Naive B cell (primary cell): ENCODE data around the gene ADRA1B. TPM values are rescaled to one million over a fixed set of nuclear protein-coding genes. Genes with fewer than 3 reads are reported as not detected.
"Not testable (repeated sequence)": the region's sequence is repeated elsewhere in the genome, so short reads cannot be mapped to it uniquely, and the experiment has no call there.

Source experiments
- ATAC-seq, 2 donors: fragments of 150-1000 bp; cut with Tn5 transposase; 2 replicates each; pipeline ENCODE4 v1.10.0; 2021; ENCODE audit warnings: low read depth in 2 of 2, mild to moderate bottlenecking in 2 of 2, moderate library complexity in 2 of 2
- DNase-seq: peaks from one replicate; pipeline ENCODE4 v3.0.0; 2022
- H3K27ac Mint-ChIP-seq, 6 donors: one replicate each; pipeline ENCODE4 v1.8.0; 2020 to 2022; ENCODE audit warnings: mild to moderate bottlenecking in 6 of 6, mixed read lengths in 6 of 6, moderate library complexity in 5 of 6, inconsistent platforms in 2 of 6
- H3K27me3 Mint-ChIP-seq, 3 donors: one replicate each; pipeline ENCODE4 v1.8.0; 2021 to 2022; ENCODE audit warnings: mixed read lengths in 3 of 3, mild to moderate bottlenecking in 1 of 3
- H3K36me3 Mint-ChIP-seq, 2 donors: one replicate each; pipeline ENCODE4 v1.8.0; 2020 to 2022; ENCODE audit warnings: mixed read lengths in 2 of 2, inconsistent platforms in 1 of 2, mild to moderate bottlenecking in 1 of 2
- H3K4me1 Mint-ChIP-seq, 3 donors: one replicate each; pipeline ENCODE4 v1.8.0; 2020 to 2022; ENCODE audit warnings: mixed read lengths in 3 of 3, inconsistent platforms in 1 of 3, mild to moderate bottlenecking in 1 of 3, moderate library complexity in 1 of 3
- H3K4me3 Mint-ChIP-seq, 8 donors: one replicate each; pipeline ENCODE4 v1.8.0; 2020 to 2022; ENCODE audit warnings: mild to moderate bottlenecking in 8 of 8, mixed read lengths in 8 of 8, moderate library complexity in 8 of 8, inconsistent platforms in 2 of 8
- H3K9me3 Mint-ChIP-seq, 7 donors: one replicate each; pipeline ENCODE4 v1.8.0; 2020 to 2022; ENCODE audit warnings: mixed read lengths in 7 of 7, mild to moderate bottlenecking in 5 of 7, inconsistent platforms in 2 of 7, moderate library complexity in 1 of 7
- polyA plus RNA-seq, 6 donors: library from polyadenylated mRNA; unstranded; fragments of 300-500 nt; fragmentation: Illumina TruSeq; gene quantifications; one replicate each; pipeline ENCODE4 v1.2.3, GENCODE V29; 2021; ENCODE audit warnings: low read depth in 6 of 6

The ADRA1B gene
- polyA plus RNA-seq, 6 donors from 2014 or later: not detected

DNA sequence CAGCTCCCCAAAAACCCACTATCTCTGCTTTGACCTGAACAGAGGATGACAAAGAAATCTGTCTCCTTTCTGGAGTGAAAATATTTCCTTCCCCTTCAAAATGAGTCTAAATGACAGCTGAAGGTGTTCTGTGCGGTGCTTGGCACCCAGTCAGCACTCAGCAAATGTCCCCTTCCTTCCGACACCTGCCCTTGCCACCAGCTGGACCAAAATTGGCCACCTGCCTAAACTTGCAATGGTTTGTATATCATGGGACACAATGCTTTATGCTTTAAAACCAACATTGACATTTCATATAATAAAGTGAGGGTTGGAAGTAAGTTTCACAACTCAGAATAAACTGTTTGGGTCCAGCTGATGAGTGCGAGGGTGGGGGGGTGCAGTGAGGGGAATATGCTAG is 85.2 kb downstream of the ADRA1B start:
- peaks cover 0 to 5% of the 10 kb centered on the region in 2 donors for H3K36me3 Mint-ChIP-seq
- ATAC-seq (no peak), DNase-seq (no peak)
- no peaks in the 10 kb centered on the region for H3K4me1 Mint-ChIP-seq
- no peaks in the 10 kb centered on the region for H3K9me3 Mint-ChIP-seq
- H3K27ac Mint-ChIP-seq: no peak overlapping the region
- peaks cover 31 to 44% (median 32%) of the 10 kb centered on the region in 3 donors for H3K27me3 Mint-ChIP-seq
- no peak overlapping the region for H3K4me3 Mint-ChIP-seq

DNA sequence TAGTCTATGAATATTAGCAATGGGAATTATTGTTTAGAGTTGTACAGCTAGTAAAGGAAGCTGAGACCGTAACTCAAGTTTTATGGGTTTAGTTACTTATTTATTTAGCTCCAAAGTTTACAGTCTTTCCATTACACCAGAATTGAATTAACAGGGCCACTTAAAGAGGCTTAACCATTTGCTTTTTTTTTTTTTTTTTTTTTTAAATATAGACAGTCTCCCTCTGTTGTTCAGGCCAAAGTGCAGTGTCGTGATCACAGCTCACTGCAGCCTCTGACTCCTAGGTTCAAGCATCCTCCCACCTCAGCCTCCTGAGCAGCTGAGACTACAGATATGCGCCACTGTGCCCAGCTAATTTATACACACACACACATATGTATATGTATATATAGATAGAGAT is 91.2 kb downstream of the ADRA1B start:
- Mint-ChIP-seq H3K27ac (peak overlapping the region in 1 of 6 donors; percentile 54), H3K4me3 (peak overlapping the region in 2 of 8 donors; percentile 51 to 96), H3K4me1 (peaks cover 20 to 30% (median 26%) of the 10 kb centered on the region in 3 donors), H3K9me3 (no peaks in the 10 kb centered on the region), H3K27me3 (peaks cover 7 to 13% (median 9%) of the 10 kb centered on the region in 3 donors), H3K36me3 (peaks cover under 1 to 8% of the 10 kb centered on the region in 2 donors)
- ATAC-seq (no peak), DNase-seq (no peak)

DNA sequence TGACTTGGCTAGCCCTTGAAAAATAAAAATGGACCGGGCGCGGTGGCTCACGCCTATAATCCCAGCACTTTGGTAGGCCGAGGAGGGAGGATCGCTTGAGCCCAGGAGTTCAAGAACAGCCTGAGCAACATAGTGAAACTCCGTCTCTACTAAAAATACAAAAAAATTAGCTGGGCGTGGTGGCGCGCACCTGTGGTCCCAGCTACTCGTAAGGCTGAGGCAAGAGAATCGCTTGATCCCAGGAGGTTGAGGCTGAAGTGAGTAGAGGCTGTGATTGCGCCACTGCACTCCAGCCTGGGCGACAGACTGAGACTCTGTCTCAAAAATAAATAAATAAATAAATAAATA is 92.2 kb downstream of the ADRA1B start:
- H3K36me3 Mint-ChIP-seq, H3K27me3 Mint-ChIP-seq, H3K9me3 Mint-ChIP-seq, ATAC-seq, DNase-seq: not testable (repeated sequence)
- H3K4me1 Mint-ChIP-seq: peaks cover 20 to 30% (median 26%) of the 10 kb centered on the region in 3 donors
- H3K27ac Mint-ChIP-seq: peak overlapping the region in 5 of 6 donors; percentile 54 to 96 (median 68)
- peak overlapping the region; percentile 22 to 96 (median 50) for H3K4me3 Mint-ChIP-seq

DNA sequence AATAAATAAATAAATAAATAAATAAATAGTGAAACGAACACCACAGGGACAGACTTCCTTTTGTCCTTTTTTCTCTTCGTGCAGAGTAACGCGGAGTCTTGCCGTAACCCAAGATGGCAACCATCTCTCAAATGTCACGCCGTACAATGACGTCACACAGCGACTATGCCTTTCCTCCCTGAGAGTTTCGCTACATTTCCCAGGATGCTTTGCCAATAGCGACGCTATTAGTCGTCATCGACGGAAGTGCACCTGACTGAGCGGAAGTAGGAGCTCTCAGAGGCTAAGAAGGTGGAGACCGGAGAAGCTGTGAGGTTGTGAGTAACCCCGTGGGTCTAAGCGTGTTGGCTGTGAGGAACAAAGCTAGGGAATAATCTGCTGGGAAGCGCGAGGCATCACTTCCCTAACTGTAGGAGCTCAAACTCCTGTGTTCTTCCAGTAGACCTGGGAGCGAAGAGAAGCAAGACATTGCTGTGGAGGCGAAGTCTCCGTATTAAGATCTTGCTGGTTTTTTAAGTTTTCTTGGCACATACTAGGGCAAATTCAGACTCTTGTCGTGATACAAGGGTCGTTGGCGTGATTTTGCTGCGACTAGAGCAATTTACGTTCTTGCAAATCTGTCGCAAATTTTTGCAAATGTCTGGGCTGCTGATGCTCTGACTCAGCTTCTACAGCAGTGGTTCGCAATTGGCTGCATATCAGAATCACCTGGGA is 92.8 kb downstream of the ADRA1B start, which contains the start of gene TTC1:
TSS of gene TTC1 (plus strand) at position 263 of the 714 bp plus-strand sequence. CDS start 1,390 bp downstream, outside the sequence.
- peaks cover 0 to 5% (median 0%) of the 10 kb centered on the region in 3 donors for H3K27me3 Mint-ChIP-seq
- peak; percentile 99 for ATAC-seq

DNA sequence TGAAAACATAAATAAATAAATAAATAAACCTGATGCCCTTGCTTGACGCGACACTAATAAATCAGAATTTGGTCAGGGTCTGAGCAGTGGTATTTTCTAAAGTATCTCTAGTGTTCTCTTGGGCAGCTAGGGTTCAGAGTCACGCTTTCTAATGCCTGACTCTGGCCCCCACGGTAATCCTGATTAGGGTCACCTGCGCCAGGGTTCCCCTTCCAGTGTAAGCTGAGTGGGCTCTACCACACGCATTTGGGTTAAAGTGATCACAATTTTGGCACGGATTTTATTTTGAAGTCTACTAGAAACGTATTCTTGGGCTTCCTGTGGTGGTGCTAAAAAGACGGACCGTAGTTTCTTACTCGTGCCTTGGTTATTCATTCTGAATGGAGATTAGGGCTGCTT is 93.3 kb downstream of the ADRA1B start:
- Mint-ChIP-seq H3K27me3 (peaks cover 0 to 5% (median 0%) of the 10 kb centered on the region in 3 donors), H3K36me3 (peaks cover 0 to 8% of the 10 kb centered on the region in 2 donors), H3K4me1 (peaks cover 20 to 30% (median 26%) of the 10 kb centered on the region in 3 donors), H3K4me3 (peak overlapping the region; percentile 93 to 100 (median 96)), H3K27ac (peak overlapping the region; percentile 96 to 99 (median 99)), H3K9me3 (no peaks in the 10 kb centered on the region)
- ATAC-seq (no peak), DNase-seq (no peak)

More for the DNA sequence above, 92.8 kb downstream of the ADRA1B start, which contains the start of gene TTC1:
- Mint-ChIP-seq H3K36me3 (peaks cover 0 to 8% of the 10 kb centered on the region in 2 donors), H3K9me3 (no peaks in the 10 kb centered on the region), H3K4me3 (peak within 1 kb of the TSS; percentile 93 to 100 (median 96)), H3K27ac (peak within 1 kb of the TSS; percentile 96 to 99 (median 99)), H3K4me1 (peaks cover 20 to 30% (median 26%) of the 10 kb centered on the region in 3 donors)
- DNase-seq: peak; percentile 89

DNA sequence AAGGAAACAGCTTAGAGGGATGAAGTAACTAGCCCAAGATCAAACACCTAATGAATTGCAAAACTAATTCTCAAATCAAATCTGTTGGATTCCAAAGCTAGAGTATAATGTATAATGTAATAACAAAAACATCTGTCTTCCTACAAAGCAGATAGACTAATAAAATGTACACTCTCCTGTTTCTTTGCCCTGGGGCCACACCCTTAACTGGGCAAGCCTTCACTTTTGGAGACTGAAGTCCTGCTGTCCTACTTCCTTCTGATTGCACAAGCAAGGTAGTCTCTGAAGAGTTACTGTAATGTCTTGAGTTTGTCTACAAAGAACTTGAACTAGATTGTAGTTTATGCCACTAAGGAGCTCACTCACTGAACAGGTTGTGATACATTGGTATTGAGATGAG is 95.2 kb downstream of the ADRA1B start:
- Mint-ChIP-seq H3K9me3 (no peaks in the 10 kb centered on the region), H3K4me3 (peak overlapping the region in 4 of 8 donors; percentile 64 to 96 (median 82)), H3K27me3 (peaks cover 0 to 4% (median 0%) of the 10 kb centered on the region in 3 donors), H3K27ac (peak overlapping the region in 3 of 6 donors; percentile 7 to 41 (median 8)), H3K4me1 (peaks cover 20 to 34% (median 26%) of the 10 kb centered on the region in 3 donors), H3K36me3 (peaks cover 0 to 8% of the 10 kb centered on the region in 2 donors)
- DNase-seq: no peak
- ATAC-seq: no peak

DNA sequence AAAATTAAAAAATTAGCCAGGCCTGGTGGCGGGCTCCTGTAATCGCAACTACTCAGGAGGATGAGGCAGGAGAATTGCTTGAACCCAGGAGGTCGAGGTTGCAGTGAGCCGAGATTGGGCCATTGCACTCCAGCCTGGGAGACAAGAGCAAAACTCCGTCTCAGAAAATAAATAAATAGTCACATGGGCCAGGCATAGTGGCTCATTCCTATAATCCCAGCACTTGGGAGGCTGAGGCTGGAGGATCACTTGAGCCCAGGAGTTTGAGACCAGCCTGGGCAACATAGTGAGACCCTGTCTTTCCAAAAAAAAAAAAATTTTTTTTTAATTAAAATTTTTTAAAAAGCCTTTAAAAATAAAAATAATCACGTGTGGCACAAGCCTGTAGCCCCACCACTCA is 97.9 kb downstream of the ADRA1B start:
- not testable (repeated sequence) for H3K27ac Mint-ChIP-seq, DNase-seq, H3K36me3 Mint-ChIP-seq, H3K27me3 Mint-ChIP-seq, H3K9me3 Mint-ChIP-seq, H3K4me3 Mint-ChIP-seq, ATAC-seq
- peaks cover 14 to 29% (median 21%) of the 10 kb centered on the region in 3 donors for H3K4me1 Mint-ChIP-seq

DNA sequence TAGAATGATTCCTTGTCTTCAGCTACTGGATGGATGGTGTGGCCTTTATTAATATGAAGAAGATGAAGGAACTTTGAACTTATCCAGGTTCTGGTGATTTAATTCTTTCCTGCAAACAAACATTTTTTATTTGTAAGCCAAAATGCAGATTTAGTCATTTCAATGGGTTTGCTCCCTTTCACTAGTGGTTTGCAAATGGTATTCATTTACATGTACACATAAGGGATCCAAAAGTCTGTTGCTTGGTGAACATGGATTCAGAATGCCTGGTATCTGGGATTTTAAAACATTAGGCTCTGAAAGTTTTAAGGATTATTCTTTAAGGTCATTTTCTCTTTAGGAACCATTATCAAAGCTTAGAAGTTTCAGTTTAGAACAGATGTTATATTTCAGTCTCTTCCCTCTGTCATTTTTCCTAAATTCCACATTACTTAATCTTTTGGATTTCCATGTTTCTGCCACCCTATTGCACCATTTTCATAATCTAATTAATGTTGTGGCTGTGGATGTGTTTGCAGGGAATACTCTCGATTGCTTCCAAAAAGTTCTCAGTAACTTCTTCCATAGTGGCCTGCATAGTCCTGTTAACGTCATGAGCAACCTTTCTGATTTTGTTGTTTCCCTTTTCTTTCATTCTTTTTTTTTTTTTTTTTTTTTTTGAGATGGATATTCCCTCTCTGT is 102.8 kb downstream of the ADRA1B start:
- ATAC-seq: no peak
- Mint-ChIP-seq H3K36me3 (peaks cover 8 to 14% of the 10 kb centered on the region in 2 donors), H3K4me3 (no peak overlapping the region), H3K27ac (no peak overlapping the region), H3K9me3 (no peaks in the 10 kb centered on the region), H3K27me3 (no peaks in the 10 kb centered on the region), H3K4me1 (peaks cover 10 to 17% (median 16%) of the 10 kb centered on the region in 3 donors)
- no peak for DNase-seq

DNA sequence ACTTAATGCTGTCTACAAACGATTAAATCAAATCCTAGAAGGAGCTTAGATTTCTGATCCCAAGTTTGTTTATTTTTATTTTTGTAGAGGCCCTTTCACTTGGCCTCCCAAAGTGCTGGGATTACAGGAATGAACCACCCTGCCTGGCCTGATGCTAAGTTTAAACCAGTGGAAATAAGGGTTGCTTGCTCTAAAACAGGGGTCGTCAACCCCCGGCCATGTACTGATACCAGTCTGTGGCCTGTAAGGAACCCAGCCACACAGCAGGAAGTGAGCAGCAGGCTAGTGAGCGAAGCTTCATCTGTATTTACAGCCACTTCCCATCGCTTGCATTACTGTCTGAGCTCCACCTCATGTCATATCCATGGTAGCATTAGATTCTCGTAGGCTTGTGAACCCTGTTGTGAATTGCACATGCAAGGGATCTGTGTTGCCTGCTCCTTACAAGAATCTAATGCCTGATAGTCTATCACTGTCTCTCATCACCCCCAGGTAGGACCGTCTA is 104.0 kb downstream of the ADRA1B start:
- Mint-ChIP-seq H3K4me1 (peaks cover 10 to 17% (median 16%) of the 10 kb centered on the region in 3 donors), H3K27me3 (no peaks in the 10 kb centered on the region), H3K36me3 (peaks cover 9 to 14% of the 10 kb centered on the region in 2 donors), H3K27ac (peak overlapping the region in 1 of 6 donors; percentile 44), H3K9me3 (no peaks in the 10 kb centered on the region), H3K4me3 (no peak overlapping the region)
- no peak for ATAC-seq
- DNase-seq: no peak

DNA sequence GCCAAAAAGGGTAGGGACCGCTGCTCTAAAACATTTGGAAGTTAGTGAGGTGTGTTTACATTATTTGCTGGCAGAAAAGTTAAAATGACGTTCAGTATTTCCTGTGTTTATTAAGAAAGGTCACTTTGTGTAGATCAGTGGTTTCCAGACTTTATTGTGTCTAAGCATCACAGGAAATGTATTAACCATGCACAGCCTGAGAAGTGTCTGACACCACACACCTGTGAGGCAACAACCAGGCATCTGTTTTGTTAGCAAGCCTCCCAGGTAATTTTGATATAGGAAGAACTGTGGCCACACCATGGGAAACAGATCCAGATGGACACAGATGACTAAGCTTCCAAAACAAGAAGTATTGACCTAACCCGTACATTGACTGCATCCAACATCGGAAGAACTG is 104.7 kb downstream of the ADRA1B start:
- DNase-seq (no peak), ATAC-seq (no peak)
- Mint-ChIP-seq H3K4me1 (peaks cover 13 to 19% (median 19%) of the 10 kb centered on the region in 3 donors), H3K36me3 (peaks cover 9 to 14% of the 10 kb centered on the region in 2 donors), H3K4me3 (no peak overlapping the region), H3K27ac (no peak overlapping the region), H3K9me3 (no peaks in the 10 kb centered on the region), H3K27me3 (no peaks in the 10 kb centered on the region)

DNA sequence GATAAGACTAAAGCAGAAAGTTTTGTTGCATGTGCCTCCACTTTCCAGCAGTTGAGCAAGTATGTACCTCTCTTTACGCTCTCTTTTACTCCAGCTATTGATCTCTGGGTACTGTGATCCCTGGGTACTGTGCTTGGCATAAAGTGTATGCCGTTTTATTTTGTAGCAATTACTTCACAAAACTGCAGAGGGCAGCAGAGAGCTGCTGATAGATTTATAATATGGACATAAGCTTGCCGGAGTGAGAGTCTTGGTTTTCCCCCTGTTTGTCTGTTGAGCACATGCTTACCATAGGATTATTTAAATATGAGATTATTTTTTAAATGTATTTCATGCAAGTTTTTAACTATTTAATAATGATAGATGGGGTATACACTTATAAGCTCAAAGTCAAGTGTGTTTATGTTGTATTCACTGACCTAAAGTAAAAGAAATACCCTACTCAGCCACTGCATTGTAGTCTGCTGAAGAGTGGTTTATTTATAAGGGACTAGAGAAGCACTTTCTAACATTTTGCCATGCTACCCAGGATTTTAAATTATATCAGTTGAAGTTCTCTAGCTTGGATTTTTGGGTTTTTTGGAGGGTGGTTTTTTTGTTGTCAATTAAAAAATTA is 105.7 kb downstream of the ADRA1B start:
- Mint-ChIP-seq H3K27me3 (no peaks in the 10 kb centered on the region), H3K9me3 (no peaks in the 10 kb centered on the region), H3K4me1 (peaks cover 14 to 28% (median 19%) of the 10 kb centered on the region in 3 donors), H3K27ac (peak overlapping the region in 3 of 6 donors; percentile 83 to 87 (median 85)), H3K4me3 (no peak overlapping the region), H3K36me3 (peaks cover 9 to 14% of the 10 kb centered on the region in 2 donors)
- DNase-seq (peak; percentile 54), ATAC-seq (peak; percentile 83 to 97)
